NCI-H2171 (cell line): ENCODE data around the gene DLK1.

Experiments
- DNase-seq: peaks from one replicate; lab custom pipeline; 2025; lab: John Stamatoyannopoulos, UW

The DLK1 gene

DNA sequence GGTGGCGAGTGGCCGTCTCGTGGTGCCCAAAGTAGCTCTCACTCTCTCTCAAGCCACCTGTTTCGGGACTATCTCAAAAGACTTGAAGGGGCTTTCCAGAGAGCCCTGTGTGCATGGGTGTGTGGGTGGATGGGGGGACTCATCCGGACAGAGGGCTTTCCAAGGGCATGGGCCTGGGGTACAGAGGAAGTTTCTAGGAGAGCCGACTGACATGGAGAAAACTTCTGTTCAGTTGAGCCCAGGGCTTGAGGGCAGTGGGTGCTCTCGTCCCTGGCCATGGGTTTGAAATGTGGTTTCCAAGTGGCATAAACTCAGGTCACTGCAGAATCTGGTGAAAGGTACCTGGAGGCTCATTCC, 51.8 kb downstream of the DLK1 start:
- DNase-seq: no peak

DNA sequence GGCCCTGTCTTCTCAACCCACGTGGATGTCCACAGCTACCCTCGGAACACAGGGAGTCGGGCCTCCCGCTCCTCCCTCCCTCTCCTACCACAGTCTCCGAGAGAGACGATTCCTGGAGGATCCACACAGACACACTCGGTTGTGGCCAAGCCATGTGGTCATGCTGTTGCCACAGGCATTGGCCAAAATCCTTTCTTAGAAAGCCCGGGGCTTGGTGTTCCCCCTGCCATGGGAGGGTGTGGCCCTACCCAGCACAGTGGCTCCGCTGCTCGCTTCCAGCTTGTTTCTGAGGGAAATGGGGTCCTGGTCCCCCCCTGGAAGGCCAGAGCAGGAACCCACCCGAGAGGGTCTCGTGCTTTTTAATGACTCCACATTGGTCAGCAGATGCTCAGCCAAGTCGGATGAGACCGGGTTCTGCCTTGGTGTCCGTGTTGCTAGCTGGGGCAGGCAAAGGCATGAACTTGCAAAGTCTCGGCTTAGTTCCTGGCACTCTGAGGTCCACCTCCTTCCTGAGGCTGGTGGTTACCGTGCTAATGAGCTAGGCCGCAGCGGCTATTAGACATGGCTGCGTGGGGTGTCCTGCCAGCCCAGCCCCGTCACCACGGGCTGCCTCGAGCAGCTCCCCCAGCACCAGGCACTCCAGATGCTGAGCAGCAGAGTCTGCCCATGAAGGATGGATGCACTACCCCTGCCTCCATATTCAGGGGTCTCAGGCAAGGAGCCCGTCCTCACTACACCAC, 52.4 kb downstream of the DLK1 start:
- DNase-seq: no peak

DNA sequence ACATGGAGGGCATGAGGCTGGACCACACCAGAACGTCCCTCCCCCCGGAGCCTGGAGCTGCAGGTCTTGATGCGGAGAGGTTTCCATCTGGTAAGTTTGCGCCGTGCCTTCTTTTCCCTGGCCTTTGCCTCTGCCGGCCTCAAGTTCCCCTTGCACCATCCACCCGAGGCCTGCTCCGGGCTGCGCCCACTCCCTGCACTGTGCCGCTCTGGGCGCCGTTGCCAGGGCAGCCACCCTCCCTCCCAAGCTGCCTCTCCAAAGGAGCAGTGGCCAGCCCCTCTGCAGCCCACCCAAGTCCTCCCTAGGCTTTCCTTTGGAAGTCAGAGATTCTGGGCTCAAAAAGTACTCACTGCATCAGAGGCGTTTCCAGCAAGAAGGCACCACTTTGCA, 53.0 kb downstream of the DLK1 start:
- no peak for DNase-seq

DNA sequence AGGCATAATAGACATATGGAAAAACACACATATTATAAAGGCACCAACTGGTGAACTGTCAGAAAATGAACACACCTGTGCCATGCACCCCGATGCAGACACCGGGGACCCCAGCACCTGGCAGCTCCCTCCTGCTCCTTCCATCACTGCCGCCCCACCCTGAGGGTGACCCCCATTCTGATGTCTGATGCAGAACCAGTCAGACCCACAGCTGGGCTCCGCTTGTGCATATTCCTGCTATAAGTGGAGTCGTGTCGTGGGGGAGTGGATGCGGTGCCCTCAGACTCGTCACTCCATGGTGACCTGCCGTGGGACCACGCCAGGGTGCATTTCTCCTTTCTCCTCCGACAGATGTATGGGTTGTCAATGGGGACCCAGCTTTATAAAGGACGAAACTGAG, 53.6 kb downstream of the DLK1 start:
- DNase-seq: no peak

DNA sequence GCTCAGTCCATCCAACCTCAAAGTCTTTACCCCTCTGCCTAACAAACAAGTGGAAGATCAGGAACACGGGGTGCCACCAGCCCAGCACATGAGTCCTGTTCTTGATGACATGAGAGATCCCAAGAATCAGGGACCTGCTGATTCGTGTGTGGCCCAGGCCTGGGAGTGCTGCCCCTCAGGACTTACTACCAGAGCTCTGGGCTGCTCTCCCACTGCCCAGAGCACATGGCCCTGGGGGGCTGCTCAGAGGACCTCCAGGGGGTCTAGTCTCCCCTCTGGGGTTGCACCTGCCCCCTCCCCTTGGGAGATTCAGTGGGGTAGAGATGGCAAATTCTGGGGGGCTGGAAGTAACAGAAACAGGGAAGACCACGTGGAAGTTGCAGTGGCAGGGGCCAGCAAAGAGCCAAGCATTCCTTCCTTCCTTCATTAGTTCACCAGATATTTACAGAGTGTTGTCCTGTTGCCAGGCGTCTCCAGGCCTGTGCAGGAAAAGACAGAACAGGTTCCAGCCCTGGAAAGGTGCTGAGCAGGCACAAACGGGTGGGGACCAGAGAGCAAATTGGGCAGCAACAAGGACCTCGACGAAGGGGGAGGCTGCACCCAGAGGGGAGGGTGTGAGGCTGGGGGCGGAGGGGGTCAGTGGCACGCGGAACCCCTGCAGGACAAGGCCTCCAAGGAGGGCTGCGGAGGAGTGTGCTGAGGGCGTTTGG, 54.1 kb downstream of the DLK1 start:
- DNase-seq: no peak

DNA sequence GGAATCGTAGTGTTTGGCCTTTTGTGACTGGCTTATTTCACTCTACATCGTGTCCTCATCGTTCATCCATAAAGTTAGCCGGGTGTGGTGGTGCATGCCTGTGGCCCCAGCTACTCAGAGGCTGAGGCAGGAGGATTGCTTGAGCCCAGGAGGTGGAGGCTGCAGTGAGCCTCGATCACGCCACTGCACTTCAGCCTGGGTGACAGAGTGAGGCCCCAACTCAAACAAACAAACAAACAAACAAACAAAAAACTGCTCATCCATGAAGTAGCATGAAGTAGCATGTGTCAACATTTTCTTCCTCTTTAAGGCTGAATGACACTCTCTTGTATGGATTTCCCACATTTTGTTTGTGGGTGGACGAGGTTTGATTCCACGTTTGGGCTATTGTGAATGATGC, 55.3 kb downstream of the DLK1 start:
- DNase-seq: no peak

DNA sequence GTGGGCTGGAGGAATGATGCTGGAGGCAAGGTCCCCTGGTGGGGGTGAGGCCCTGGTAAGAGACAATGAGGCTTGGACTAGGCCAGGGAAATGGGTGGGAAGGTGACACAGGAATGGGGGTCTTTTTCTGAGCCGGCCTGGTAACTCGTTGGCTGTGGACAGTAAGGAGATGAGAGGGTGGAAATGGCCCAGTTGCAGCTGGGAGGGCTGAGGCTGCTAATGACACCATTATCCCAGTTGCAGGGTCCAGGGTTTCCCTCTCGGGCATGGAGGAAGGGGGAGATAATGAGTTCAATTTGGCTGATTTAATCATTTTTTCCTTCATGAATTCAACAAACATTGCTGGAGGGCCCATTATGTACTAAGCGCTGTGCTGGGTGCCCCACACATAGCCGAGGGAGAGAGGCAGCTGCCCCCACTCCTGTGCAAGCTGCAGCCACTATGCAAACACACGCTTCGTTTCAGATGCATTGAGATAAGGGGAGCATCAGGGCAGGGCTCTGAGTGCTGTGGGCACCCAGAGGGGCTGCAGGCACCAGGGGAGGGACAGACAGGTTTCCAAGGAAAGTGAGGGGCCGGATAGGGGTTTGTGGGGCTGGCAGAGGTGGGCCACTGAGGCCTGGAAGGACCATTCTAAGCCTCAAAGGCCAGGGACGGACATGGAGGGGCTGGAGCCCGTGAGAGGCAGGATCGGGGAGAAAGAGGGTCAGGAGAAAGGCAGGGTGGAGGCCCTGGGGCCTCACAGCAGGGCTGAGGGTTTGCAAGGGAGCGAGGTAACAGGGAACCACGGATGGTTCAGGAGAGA, 56.0 kb downstream of the DLK1 start:
- no peak for DNase-seq

DNA sequence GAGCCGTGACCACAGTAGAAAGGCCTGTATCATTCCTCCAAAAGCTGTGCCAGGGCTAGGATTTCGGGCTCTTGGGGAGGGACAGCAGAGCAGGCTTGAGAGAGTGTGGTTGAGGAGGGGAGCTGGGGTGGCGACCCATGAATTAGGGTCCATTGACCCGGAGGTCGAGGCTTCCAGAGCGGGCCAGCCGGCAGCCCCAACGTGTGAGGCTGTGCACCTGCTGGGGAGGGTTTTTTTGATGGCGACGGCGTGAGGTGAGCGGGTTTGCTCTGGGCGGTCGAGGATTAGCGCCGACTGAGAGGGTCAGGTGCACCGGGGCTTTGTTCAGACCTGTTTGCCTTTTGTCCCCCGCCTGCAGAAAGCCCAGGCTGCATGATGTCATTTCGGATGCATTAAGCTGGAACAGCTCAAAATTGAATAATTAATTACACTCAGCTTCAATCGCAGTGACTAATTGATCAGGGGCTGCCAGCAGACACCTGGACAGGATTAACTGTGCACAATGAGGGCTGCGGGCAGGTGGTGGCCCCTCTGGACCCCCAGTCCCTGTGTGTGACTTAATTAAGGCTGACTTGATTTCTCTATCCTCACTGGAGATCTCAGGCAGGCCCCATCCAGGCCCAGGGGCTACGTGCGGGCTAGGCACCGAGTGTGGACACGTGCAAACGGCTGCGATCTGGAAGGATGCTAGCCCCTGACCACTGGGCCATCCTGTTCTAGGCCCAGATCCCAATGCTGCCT, 57.1 kb downstream of the DLK1 start:
- peak; percentile 51 for DNase-seq

DNA sequence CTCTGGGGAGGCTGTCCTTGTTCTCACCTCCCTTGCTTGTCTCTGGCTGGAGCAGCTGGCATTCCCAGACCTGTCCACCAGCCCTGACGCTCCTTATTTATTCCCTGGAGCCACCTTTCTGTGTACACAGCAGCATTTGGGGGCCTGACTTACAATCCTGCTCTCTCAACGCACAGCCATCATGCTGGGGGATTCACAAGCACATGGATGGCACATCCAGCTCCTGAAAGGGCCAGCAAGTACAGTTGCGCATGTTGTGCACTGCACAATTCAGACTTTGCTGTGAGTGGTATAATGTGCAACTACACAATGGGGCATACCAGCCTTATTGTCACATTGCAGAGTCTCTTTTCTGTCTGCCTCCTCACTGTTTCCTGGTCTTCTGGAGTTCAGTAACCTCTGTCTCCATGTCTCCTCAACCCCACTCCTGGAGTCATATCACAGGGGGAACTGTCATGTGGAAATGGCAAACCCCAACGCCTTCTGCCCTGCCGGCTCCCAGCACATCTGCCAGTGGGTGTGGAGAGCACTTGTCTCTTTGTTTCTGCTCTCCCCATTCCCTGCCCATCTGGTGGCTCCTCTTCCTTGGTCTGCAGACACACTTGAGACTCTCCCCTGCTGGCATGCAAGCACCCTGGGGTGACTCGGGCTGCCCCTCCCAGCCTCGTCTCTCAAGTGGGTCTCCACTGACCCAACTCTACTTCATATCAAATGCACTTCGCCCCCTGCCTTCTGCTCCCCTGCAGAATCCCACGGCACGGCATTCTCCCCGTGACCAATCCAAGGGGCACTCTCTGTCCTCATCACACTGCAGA, 58.0 kb downstream of the DLK1 start:
- DNase-seq: peak; percentile 83

DNA sequence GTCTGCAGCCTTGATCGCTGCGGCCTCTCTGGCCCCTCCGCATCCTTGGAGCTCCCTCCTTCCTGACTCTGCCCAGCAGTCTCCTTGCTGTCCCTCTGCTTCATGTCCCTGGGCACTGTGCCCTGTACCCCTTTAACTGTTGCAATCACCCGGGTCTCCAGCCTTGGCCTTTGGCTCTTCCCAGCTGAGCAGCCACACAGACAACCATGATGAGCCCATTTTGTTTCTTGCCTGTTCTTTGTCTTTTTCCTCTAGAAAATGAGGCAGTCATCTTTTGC, 58.6 kb downstream of the DLK1 start:
- no peak for DNase-seq

DNA sequence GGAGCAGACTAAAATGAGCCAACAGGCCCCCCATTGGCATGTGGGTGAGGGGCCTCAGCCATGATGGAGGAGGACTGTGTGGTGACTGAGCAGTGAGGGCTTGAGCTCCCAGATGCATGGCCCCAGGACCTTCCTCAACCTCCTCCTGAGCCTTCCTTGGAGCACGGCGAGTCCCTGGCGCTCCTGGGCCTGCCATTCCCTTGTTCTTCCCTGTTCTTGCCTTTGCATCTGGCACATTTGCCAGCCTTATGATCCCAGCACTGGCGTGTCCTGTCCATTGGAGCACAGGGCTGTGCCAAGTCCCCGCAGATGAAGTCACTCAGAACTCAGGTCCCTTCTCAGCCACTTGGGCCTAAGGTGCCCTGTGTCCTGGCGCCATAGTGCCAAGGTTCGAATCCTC, 58.9 kb downstream of the DLK1 start:
- no peak for DNase-seq

DNA sequence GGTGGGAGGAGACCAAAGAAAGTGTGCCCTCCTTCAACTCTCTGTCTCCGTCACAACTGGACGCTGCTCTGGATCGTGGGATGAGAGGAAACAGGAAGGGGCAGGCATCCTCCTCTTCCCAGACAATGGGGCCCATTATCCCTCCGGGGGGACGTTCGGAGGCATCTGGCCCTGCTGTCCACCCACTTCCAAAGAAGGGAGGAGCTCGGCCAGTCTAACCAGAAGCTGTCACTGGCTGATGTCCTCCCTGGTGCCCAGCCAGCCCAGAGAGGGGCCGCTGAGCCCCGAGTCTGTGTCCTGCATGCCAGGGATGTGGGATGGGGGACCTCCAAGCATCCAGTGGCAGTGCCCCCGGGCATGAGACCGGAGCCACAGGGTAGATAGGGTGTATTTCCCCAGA, 59.4 kb downstream of the DLK1 start:
- no peak for DNase-seq

DNA sequence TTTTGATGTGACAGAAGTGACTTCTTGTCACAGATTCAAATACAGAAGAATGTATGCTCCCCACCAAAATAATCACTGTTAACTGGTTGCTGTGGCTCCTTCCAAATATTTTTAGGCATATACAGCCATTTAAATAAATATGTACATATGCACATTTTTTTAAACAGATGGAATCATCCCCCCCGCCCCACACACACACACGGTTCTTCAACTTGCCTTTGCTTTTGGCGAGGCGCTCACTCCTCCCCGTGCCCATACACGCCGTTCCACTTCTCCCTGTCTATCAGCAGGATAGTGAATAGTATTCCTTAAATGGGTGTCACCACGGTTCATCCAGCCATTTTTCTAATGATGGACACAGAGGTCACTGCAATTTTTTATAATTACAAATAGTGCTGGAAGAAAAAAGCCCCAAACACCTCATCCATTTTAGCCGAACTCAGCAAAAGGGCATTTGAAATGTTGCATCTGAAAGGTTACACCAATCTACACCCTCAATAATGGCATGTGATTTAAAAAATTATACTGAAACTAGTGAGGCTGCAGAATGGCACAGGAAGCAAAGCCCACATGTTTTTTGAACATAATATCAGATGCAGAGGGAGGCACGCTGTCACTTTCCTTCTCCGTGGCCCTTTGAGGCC, 60.0 kb downstream of the DLK1 start:
- no peak for DNase-seq

DNA sequence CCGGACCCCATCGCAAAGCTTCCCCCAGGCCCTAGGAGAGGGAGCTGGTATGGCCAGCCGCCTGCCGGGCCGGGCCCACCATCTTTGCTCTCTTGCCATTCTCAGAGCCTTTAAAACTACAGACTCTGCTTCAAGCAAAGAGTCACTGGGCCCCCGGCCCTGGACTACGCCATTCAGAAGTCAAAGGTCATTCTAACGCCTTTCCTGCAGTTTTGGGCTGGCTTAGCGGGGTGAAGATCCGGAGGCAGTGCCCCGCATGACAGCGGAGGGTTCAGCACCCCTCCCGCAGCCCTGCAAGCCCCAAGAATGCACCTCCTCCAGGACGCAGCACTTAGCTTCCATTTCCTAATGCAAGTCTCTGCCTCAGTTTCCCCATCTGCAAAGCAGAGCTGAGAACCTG, 61.0 kb downstream of the DLK1 start:
- no peak for DNase-seq
